ENCODE measurements around the gene SGMS2.
"Not testable (repeated sequence)": the region's sequence is repeated elsewhere in the genome, so short reads cannot be mapped to it uniquely, and the experiment has no call there.

The SGMS2 gene

GRCh38 chr4:107866726-107867125, 42.0 kb downstream of the SGMS2 start:
- DNase-seq (ENCODE audit: low spot score), result no peak

GRCh38 chr4:107870236-107870635, 45.5 kb downstream of the SGMS2 start:
- DNase-seq (ENCODE audit: low spot score), result no peak

- no peak for DNase-seq (ENCODE audit: low spot score)
Measured at GRCh38 chr4:107870916-107871786, 46.4 kb downstream of the SGMS2 start.

- DNase-seq (ENCODE audit: low spot score), result no peak
Measured at GRCh38 chr4:107874024-107874423, 49.3 kb downstream of the SGMS2 start.

- DNase-seq (ENCODE audit: low spot score), result no peak
Measured at GRCh38 chr4:107876099-107876498, 51.4 kb downstream of the SGMS2 start.

- DNase-seq (ENCODE audit: low spot score), result no peak
Measured at GRCh38 chr4:107877361-107877760, 52.6 kb downstream of the SGMS2 start.

- DNase-seq (ENCODE audit: low spot score), result no peak
Measured at GRCh38 chr4:107885865-107886264, 61.1 kb downstream of the SGMS2 start.

GRCh38 chr4:107888237-107888636, 63.5 kb downstream of the SGMS2 start:
- DNase-seq (ENCODE audit: low spot score), result no peak

- DNase-seq (ENCODE audit: low spot score), result no peak
Measured at GRCh38 chr4:107890779-107891178, 66.0 kb downstream of the SGMS2 start.

- DNase-seq (ENCODE audit: low spot score), result no peak
Measured at GRCh38 chr4:107891299-107891698, 66.6 kb downstream of the SGMS2 start.

GRCh38 chr4:107893171-107894137, 68.7 kb downstream of the SGMS2 start:
- DNase-seq (ENCODE audit: low spot score), result no peak

- no peak for DNase-seq (ENCODE audit: low spot score)
Measured at GRCh38 chr4:107894138-107894603, 69.4 kb downstream of the SGMS2 start.

GRCh38 chr4:107896158-107896645, 71.5 kb downstream of the SGMS2 start:
- no peak for DNase-seq (ENCODE audit: low spot score)

GRCh38 chr4:107896646-107897045, 71.9 kb downstream of the SGMS2 start:
- DNase-seq (ENCODE audit: low spot score), result no peak

- DNase-seq (ENCODE audit: low spot score), result no peak
Measured at GRCh38 chr4:107897823-107898222, 73.1 kb downstream of the SGMS2 start.

GRCh38 chr4:107900067-107900466, 75.3 kb downstream of the SGMS2 start:
- no peak for DNase-seq (ENCODE audit: low spot score)

GRCh38 chr4:107900508-107900907, 75.8 kb downstream of the SGMS2 start:
- DNase-seq (ENCODE audit: low spot score), result no peak

GRCh38 chr4:107901213-107901934, 76.6 kb downstream of the SGMS2 start:
- DNase-seq (ENCODE audit: low spot score), result no peak

GRCh38 chr4:107902715-107903114, 78.0 kb downstream of the SGMS2 start:
- no peak for DNase-seq (ENCODE audit: low spot score)

- not testable (repeated sequence) for DNase-seq (ENCODE audit: low spot score)
Measured at GRCh38 chr4:107905082-107905481, 80.3 kb downstream of the SGMS2 start.

- DNase-seq (ENCODE audit: low spot score), result no peak
Measured at GRCh38 chr4:107906458-107907100, 81.8 kb downstream of the SGMS2 start.
